Activated B cell treated with CpG ODN at 0.5 μM for 24 hours (primary cell): ENCODE results near the gene AP4B1. TPM values are rescaled to one million over a fixed set of nuclear protein-coding genes. Genes with fewer than 3 reads are reported as not detected.
A peak's percentile ranks its signal among the peaks of the same experiment; 100 is the strongest.

Experiments
- ATAC-seq: fragments of 200-7000 bp; cut with Tn5 transposase; one replicate; pipeline ENCODE4 v1.10.0; 2021; ENCODE audit warnings: low read depth, mild to moderate bottlenecking, moderate library complexity
- CTCF ChIA-PET: fragments of 350-600 bp; sonication (Branson Sonifier 250); formaldehyde crosslinking; loops from one replicate; lab custom pipeline; 2021; ENCODE audit warnings: antibody characterized with exemption; lab: Charles Lee
- POLR2A ChIA-PET: fragments of 350-600 bp; sonication (Branson Sonifier 250); formaldehyde crosslinking; loops from one replicate; lab custom pipeline; 2021; ENCODE audit warnings: antibody characterized with exemption; lab: Charles Lee
- DNase-seq: peaks from one replicate; pipeline ENCODE4 v3.0.0; 2022
- H3K27ac Mint-ChIP-seq: one replicate; pipeline ENCODE4 v1.8.0; 2020; ENCODE audit warnings: mixed read lengths
- H3K27me3 Mint-ChIP-seq: one replicate; pipeline ENCODE4 v1.8.0; 2021; ENCODE audit warnings: mixed read lengths
- H3K36me3 Mint-ChIP-seq: one replicate; pipeline ENCODE4 v1.8.0; 2021; ENCODE audit warnings: low read depth, mixed read lengths
- H3K4me1 Mint-ChIP-seq: one replicate; pipeline ENCODE4 v1.8.0; 2021; ENCODE audit warnings: mixed read lengths
- H3K4me3 Mint-ChIP-seq: one replicate; pipeline ENCODE4 v1.8.0; 2020; ENCODE audit warnings: mild to moderate bottlenecking, mixed read lengths
- H3K9me3 Mint-ChIP-seq: one replicate; pipeline ENCODE4 v1.8.0; 2020; ENCODE audit warnings: mixed read lengths
- intact Hi-C: fragments of 100-400 bp; cut with micrococcal nuclease; formaldehyde crosslinking; loops from one replicate; pipeline ENCODE4 v1.15.1; 2024
- total RNA-seq: library from RNA; stranded (reverse); gene quantifications from 2 replicates; pipeline ENCODE4 v1.2.3, GENCODE V29; 2022
- TF ChIP-seq, protein P1 (sequence below): fragments of 200-600 bp; IDR thresholded peaks from one replicate; pipeline ENCODE4 v1.8.0; 2022; ENCODE audit warnings: antibody characterized with exemption, mild to moderate bottlenecking

Gene AP4B1
- total RNA-seq, 1 donor from 2014 or later, result 69.9 TPM

DNA sequence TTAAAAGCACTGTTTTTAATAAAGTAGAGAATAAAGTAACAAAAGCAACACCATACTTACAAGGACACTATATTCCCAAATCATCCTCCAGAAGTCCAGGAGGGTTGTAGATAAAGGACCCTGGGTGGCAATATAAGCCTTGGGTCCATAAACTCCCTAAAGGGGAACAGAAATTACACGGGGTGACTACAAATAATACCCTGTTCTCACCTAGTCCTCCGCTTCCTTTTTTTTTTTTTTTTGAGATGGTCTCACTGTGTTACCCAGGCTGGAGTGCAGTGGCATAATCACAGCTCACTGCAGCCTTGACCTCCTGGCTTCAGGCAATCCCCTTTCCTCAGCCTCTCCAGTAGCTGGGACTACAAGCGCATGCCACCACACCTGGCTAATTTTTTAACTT lies 46.2 kb downstream of the AP4B1 start:
- Mint-ChIP-seq H3K36me3 (peaks cover 32% of the 10 kb centered on the region), H3K4me1 (peaks cover 65% of the 10 kb centered on the region), H3K27ac (peak overlapping the region; percentile 95), H3K27me3 (no peaks in the 10 kb centered on the region), H3K4me3 (peak overlapping the region; percentile 51), H3K9me3 (no peaks in the 10 kb centered on the region)
- POLR2A ChIA-PET, result interaction anchor here (0.6 to 4.8 kb wide), 11 partner anchors 8 to 465 kb away, joined by 3 to 36 read pairs (median 8); partner anchors contain the start of genes AP4B1, DCLRE1B, HIPK1 and PHTF1
- ATAC-seq (peak; percentile 73), DNase-seq (no peak)
- CTCF ChIA-PET, result interaction anchor here (1.2 to 3.9 kb wide), 3 partner anchors 9 to 46 kb away, joined by 5 to 20 read pairs (median 10); partner anchors contain the start of gene AP4B1
- TF ChIP-seq, protein P1, sequence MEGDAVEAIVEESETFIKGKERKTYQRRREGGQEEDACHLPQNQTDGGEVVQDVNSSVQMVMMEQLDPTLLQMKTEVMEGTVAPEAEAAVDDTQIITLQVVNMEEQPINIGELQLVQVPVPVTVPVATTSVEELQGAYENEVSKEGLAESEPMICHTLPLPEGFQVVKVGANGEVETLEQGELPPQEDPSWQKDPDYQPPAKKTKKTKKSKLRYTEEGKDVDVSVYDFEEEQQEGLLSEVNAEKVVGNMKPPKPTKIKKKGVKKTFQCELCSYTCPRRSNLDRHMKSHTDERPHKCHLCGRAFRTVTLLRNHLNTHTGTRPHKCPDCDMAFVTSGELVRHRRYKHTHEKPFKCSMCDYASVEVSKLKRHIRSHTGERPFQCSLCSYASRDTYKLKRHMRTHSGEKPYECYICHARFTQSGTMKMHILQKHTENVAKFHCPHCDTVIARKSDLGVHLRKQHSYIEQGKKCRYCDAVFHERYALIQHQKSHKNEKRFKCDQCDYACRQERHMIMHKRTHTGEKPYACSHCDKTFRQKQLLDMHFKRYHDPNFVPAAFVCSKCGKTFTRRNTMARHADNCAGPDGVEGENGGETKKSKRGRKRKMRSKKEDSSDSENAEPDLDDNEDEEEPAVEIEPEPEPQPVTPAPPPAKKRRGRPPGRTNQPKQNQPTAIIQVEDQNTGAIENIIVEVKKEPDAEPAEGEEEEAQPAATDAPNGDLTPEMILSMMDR, result no peak
- intact Hi-C loops, result loop anchor here (1.0 to 2.0 kb wide), 6 partner anchors 13 to 71 kb away; partner anchors contain the start of genes DCLRE1B, HIPK1, PTPN22 and RSBN1

DNA sequence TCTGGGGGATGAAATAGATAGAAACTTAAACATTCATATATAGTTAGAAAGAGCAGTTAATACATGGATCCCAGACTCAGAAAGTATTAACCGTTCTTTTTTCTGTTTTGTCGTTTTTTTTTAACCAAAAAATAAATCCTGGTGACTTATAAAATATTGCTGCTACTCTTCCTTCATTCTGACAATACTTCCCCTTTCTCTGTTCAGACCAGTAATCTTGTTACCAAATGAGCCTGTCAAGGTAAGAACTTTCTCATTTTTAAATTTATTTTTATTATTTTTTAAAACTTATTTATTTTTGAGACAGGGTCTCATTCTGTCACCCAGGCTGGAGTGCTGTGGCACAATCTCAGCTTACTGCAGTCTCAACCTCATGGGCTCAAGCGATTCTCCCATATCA lies 46.8 kb downstream of the AP4B1 start:
- Mint-ChIP-seq H3K27me3 (no peaks in the 10 kb centered on the region), H3K36me3 (peaks cover 29% of the 10 kb centered on the region), H3K9me3 (no peaks in the 10 kb centered on the region), H3K27ac (peak overlapping the region; percentile 95), H3K4me3 (peak overlapping the region; percentile 51), H3K4me1 (peaks cover 58% of the 10 kb centered on the region)
- intact Hi-C loops, result loop anchor here (1.0 to 2.0 kb wide), 6 partner anchors 13 to 72 kb away; partner anchors contain the start of genes DCLRE1B, HIPK1, PTPN22 and RSBN1
- CTCF ChIA-PET, result interaction anchor here (2.9 to 3.9 kb wide), 2 partner anchors 22 to 46 kb away, joined by 10 to 20 read pairs; partner anchors contain the start of gene AP4B1
- POLR2A ChIA-PET, result interaction anchor here (0.8 to 4.8 kb wide), 8 partner anchors 9 to 72 kb away, joined by 3 to 36 read pairs (median 8); partner anchors contain the start of genes AP4B1, DCLRE1B, HIPK1 and RSBN1
- ATAC-seq (no peak), DNase-seq (no peak)
- TF ChIP-seq, protein P1, result no peak

DNA sequence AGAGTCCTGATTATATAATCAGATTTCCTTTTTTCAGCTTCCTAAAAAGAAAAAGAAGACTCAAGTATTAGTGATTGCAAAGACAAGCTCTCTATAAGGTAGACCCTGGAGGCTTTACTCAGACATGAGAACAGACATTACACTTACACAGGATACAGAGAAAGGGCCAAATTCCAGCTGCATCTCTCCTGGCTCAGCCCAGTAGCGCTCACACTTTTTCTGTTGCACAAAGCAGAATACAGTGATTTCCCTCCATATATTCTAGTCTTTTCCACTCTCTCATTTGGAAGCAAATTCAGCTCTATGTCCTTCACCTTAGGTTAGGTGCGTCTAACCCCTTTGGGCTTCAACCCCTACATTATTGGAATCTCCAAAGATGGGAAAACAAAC lies 48.2 kb downstream of the AP4B1 start:
- Mint-ChIP-seq H3K36me3 (peaks cover 29% of the 10 kb centered on the region), H3K27me3 (no peaks in the 10 kb centered on the region), H3K27ac (peak overlapping the region; percentile 41), H3K9me3 (no peaks in the 10 kb centered on the region), H3K4me1 (peaks cover 46% of the 10 kb centered on the region), H3K4me3 (no peak overlapping the region)
- ATAC-seq (no peak), DNase-seq (no peak)
- intact Hi-C loops, result no loop called here
- TF ChIP-seq, protein P1, result no peak
- POLR2A ChIA-PET, result interaction anchor here (1.2 kb wide), 1 partner anchor 900 kb away, joined by 3 read pairs; the partner anchor contains the start of gene SLC16A1
- CTCF ChIA-PET, result interaction anchor here (1.4 to 2.9 kb wide), 2 partner anchors 22 to 48 kb away, joined by 4 to 10 read pairs; partner anchors contain the start of gene AP4B1

DNA sequence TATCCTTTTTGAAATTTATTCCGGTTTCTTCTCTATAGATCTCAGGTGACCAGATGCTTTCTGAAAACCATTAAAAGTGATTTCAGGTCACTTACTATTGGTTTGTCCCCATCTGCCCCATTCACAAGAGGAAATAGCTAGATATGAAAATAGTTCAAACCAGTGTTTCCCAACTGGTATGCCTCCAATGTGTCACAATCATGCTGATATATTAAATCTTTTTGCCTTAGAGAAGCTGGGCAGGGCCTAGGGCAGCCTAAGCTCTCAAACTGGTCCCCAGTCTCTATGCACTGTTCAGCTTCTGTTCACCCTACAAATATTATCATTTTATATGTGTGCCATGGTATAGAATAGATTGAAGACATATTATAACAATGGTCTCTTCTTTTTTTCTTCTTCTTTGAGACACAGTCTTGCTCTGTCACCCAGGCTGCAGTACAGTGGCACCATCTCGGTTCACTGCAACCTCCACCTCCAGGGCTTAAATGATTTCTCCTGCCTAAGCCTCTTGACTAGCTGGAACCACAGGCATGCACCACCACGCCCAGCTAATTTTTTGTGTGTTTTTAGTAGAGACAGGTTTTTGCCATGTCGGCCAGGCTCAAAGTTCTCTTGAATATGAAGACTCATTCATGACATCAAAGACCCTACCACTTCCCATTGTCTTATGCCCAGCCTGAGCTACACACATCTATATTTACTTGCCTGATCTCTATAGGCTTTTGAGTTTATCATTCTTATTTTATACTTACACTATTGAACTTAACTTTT lies 48.8 kb downstream of the AP4B1 start:
- H3K4me1 Mint-ChIP-seq, result peaks cover 40% of the 10 kb centered on the region
- no peak for DNase-seq
- intact Hi-C loops, result no loop called here
- ATAC-seq, result no peak
- H3K9me3 Mint-ChIP-seq, result no peaks in the 10 kb centered on the region
- H3K27me3 Mint-ChIP-seq, result no peaks in the 10 kb centered on the region
- H3K27ac Mint-ChIP-seq, result peak overlapping the region; percentile 41
- TF ChIP-seq, protein P1, result no peak
- peaks cover 32% of the 10 kb centered on the region for H3K36me3 Mint-ChIP-seq
- ChIA-PET CTCF (interaction anchor here (1.4 to 2.9 kb wide), 3 partner anchors 20 to 48 kb away, joined by 4 to 10 read pairs (median 5); partner anchors contain the start of gene AP4B1), POLR2A (interaction anchor here (0.7 kb wide), 1 partner anchor 74 kb away, joined by 4 read pairs; the partner anchor contains the start of gene HIPK1)
- no peak overlapping the region for H3K4me3 Mint-ChIP-seq
